ENCODE data around the gene SNX3. TPM values are rescaled to one million over a fixed set of nuclear protein-coding genes. Genes with fewer than 3 reads are reported as not detected.

Gene SNX3
- total and polyA plus RNA-seq, 12 donors = 115 to 491 (median 230) TPM

DNA sequence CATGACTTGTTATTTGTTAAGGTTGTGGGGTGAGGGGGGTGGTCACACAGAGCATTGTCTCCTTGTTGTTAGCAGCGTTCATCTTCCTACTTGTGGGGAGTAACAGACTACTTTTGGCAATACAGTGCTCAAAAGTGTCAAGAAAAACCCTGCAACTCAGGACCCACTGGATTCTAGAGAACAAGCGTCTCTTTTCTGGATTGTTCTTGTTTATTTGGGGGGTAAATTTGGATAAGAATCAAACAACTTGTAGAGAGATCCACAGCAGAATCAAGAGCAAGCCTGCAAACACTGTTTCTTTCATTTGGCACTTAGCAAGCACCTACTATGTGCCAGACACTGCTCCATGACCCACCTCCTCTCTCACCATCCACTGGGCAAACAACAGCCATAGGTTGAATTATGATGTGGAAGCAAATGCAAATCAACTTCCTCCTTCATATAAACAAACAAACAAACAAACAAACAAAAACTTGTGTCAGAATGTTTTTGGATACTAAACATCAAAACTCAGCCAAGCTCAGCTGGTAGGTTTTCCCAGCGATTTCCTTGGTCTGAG lies 99.0 kb downstream of the SNX3 start:
- 16 to 28% (median 20%) methylated on average over 3 of the region's 3 CpGs for WGBS, 4 donors
- no peaks in the 10 kb centered on the region for H3K9me3 ChIP-seq (replicated peaks in 1 of 3)
- no peaks in the 10 kb centered on the region for H3K36me3 ChIP-seq (replicated peaks in 1 of 2)
- H3K4me3 ChIP-seq = no peak overlapping the region
- no peak for TF ChIP-seq POLR2A (IDR thresholded peaks at IDR 0.05)
- H3K27ac ChIP-seq = no peak overlapping the region
- peaks cover 24 to 38% of the 10 kb centered on the region in 2 donors for H3K4me1 ChIP-seq (replicated peaks in 1 of 2)
- intact Hi-C loops (cut with DNase I) = loop anchor here in 1 of 2 donors (5.0 kb wide), 1 partner anchor 45 kb away; no protein-coding TSS in a partner anchor
- peaks cover 97% of the 10 kb centered on the region for H3K27me3 ChIP-seq
- no peak for DNase-seq

Small RNA genes lying within 50 kb of the gene (small RNA-seq; reads per million reads assigned to genes)
- 0 reads per million in 2 donors for gene RNA5SP212
- gene RNU6-1144P = 0 reads per million in 2 donors
- gene Z98742.2 = 0 reads per million in 2 donors

Other genes starting within 250 kb of the SNX3 start
- 100 to 1,000 TPM in 1 of 9 donors, 10 to 100 TPM in 8; 45.6 to 510 (median 59.7) TPM for gene OSTM1, start 186.3 kb downstream of the SNX3 start, total RNA-seq
- 10 to 100 TPM; 15.6 to 64.5 (median 16.9) TPM for gene OSTM1, start 186.3 kb downstream of the SNX3 start, polyA plus RNA-seq
- gene NR2E1, start 95.0 kb downstream of the SNX3 start, total RNA-seq = 1 to 10 TPM in 2 of 9 donors, under 1 TPM in 4, not detected in 3; 0.20 to 2.3 (median 0.94) TPM
- gene NR2E1, start 95.0 kb downstream of the SNX3 start, polyA plus RNA-seq = under 1 TPM; 0.08 to 0.20 (median 0.17) TPM
- gene AFG1L, start 34.0 kb upstream of the SNX3 start, total RNA-seq = 10 to 100 TPM in 3 of 9 donors, 1 to 10 TPM in 6; 3.2 to 13.5 (median 9.3) TPM
- gene AFG1L, start 34.0 kb upstream of the SNX3 start, polyA plus RNA-seq = 1 to 10 TPM; 2.5 to 6.1 (median 3.1) TPM

All from adrenal gland (tissue), 12 donors.